Measurements from ENCODE around the gene JPH2. TPM values are rescaled to one million over a fixed set of nuclear protein-coding genes. Genes with fewer than 3 reads are reported as not detected.

The JPH2 gene
- total and polyA plus RNA-seq, 2 donors from 2014 or later, result 2.5 to 11.4 TPM

GRCh38 chr20:44171775-44172571, 15.0 kb downstream of the JPH2 start:
- no peaks in the 10 kb centered on the region for H3K36me3 ChIP-seq (ENCODE audit: control insufficient read depth in 2 of 3, insufficient read depth in 3 of 3, low read length in 3 of 3)
- no peak for FAIRE-seq
- no peaks in the 10 kb centered on the region for H3K9me3 ChIP-seq (ENCODE audit: control insufficient read depth in 2 of 3, insufficient read depth in 1 of 3, low read length in 3 of 3)
- intact Hi-C loops (cut with DNase I), result no loop called here
- H3K4me1 ChIP-seq (ENCODE audit: control insufficient read depth in 2 of 3, insufficient read depth in 2 of 3, low read depth in 1 of 3, low read length in 3 of 3), result no peaks in the 10 kb centered on the region
- no peak overlapping the region for H3K4me3 ChIP-seq (ENCODE audit: low read length in 3 of 3)
- DNase-seq, result no peak
- H3K9ac ChIP-seq (ENCODE audit: low read length in 3 of 3), result no peak overlapping the region
- no peaks in the 10 kb centered on the region for H3K27me3 ChIP-seq (ENCODE audit: control insufficient read depth, insufficient read depth, low read length)
- TF ChIP-seq CTCF (IDR thresholded peaks at IDR 0.05; ENCODE audit: borderline replicate concordance, extremely low read depth, insufficient read depth), result no peak
- no peak overlapping the region for H3K27ac ChIP-seq (ENCODE audit: low read depth in 2 of 2, low read length in 2 of 2)

- H3K27ac ChIP-seq (ENCODE audit: low read depth in 2 of 2, low read length in 2 of 2), result no peak overlapping the region
- DNase-seq (no peak), FAIRE-seq (no peak)
- H3K9ac ChIP-seq (ENCODE audit: low read length in 3 of 3), result no peak overlapping the region
- intact Hi-C loops (cut with DNase I), result no loop called here
- H3K27me3 ChIP-seq (ENCODE audit: control insufficient read depth, insufficient read depth, low read length), result no peaks in the 10 kb centered on the region
- H3K9me3 ChIP-seq (ENCODE audit: control insufficient read depth in 2 of 3, insufficient read depth in 1 of 3, low read length in 3 of 3), result no peaks in the 10 kb centered on the region
- H3K4me1 ChIP-seq (ENCODE audit: control insufficient read depth in 2 of 3, insufficient read depth in 2 of 3, low read depth in 1 of 3, low read length in 3 of 3), result peaks cover 0 to 2% (median 0%) of the 10 kb centered on the region in 3 donors
- no peak overlapping the region for H3K4me3 ChIP-seq (ENCODE audit: low read length in 3 of 3)
- no peaks in the 10 kb centered on the region for H3K36me3 ChIP-seq (ENCODE audit: control insufficient read depth in 2 of 3, insufficient read depth in 3 of 3, low read length in 3 of 3)
- no peak for TF ChIP-seq CTCF (IDR thresholded peaks at IDR 0.05; ENCODE audit: borderline replicate concordance, extremely low read depth, insufficient read depth)
These were observed 16.1 kb downstream of the JPH2 start for GRCh38 chr20:44170816-44171410.

- Histone ChIP-seq H3K9me3 (ENCODE audit: control insufficient read depth in 2 of 3, insufficient read depth in 1 of 3, low read length in 3 of 3) (no peaks in the 10 kb centered on the region), H3K9ac (ENCODE audit: low read length in 3 of 3) (no peak overlapping the region), H3K4me3 (ENCODE audit: low read length in 3 of 3) (no peak overlapping the region), H3K27me3 (ENCODE audit: control insufficient read depth, insufficient read depth, low read length) (no peaks in the 10 kb centered on the region), H3K27ac (ENCODE audit: low read depth in 2 of 2, low read length in 2 of 2) (no peak overlapping the region), H3K36me3 (ENCODE audit: control insufficient read depth in 2 of 3, insufficient read depth in 3 of 3, low read length in 3 of 3) (no peaks in the 10 kb centered on the region), H3K4me1 (ENCODE audit: control insufficient read depth in 2 of 3, insufficient read depth in 2 of 3, low read depth in 1 of 3, low read length in 3 of 3) (peaks cover 0 to 2% (median 0%) of the 10 kb centered on the region in 3 donors)
- FAIRE-seq (no peak), DNase-seq (no peak)
- TF ChIP-seq CTCF (IDR thresholded peaks at IDR 0.05; ENCODE audit: borderline replicate concordance, extremely low read depth, insufficient read depth), result no peak
- intact Hi-C loops (cut with DNase I), result no loop called here
These were observed 19.3 kb downstream of the JPH2 start for GRCh38 chr20:44167736-44168135.

All from kidney (tissue), 14 donors.